HCT116 (cell line): ENCODE results near the gene INO80.
"Not testable (repeated sequence)": the region's sequence is repeated elsewhere in the genome, so short reads cannot be mapped to it uniquely, and the experiment has no call there.

Experiments
- CTCF ChIP-seq, 3 experiments: fragments of 200-600 bp in 1 of 3; sonication (generic) in 1 of 3; IDR thresholded peaks in 2 of 3; conservative IDR thresholded peaks in 1 of 3; 2 replicates each; pipeline ENCODE4 v1.5.1; 2012 to 2017; ENCODE audit warnings: low read depth in 2 of 3, low read length in 2 of 3, antibody characterized with exemption in 1 of 3, borderline replicate concordance in 1 of 3, control low read depth in 1 of 3, mild to moderate bottlenecking in 1 of 3, mixed read lengths in 1 of 3, mixed run types in 1 of 3, moderate library complexity in 1 of 3; ENCODE audit not compliant: insufficient read depth in 1 of 3
- POLR2A ChIP-seq: IDR thresholded peaks from 2 replicates; pipeline ENCODE4 v1.7.0; 2011; ENCODE audit warnings: borderline replicate concordance; ENCODE audit not compliant: insufficient read depth, insufficient read length; ENCODE audit errors: extremely low read depth
- REST ChIP-seq: IDR thresholded peaks from 2 replicates; pipeline ENCODE4 v1.6.1; 2012; ENCODE audit warnings: low read depth

DNA sequence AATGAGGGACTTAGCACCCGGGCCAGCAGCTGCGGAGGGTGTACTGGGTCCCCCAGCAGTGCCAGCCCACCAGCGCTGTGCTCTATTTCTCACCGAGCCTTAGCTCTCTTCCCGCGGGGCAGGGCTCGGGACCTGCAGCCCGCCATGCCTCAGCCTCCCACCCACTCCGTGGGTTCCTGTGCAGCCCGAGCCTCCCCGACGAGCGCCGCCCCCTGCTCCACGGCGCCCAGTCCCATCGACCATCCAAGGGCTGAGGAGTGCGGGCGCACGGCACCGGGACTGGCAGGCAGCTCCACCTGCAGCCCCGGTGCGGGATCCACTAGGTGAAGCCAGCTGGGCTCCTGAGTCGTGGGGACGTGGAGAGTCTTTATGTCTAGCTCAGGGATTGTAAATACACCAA, 154.3 kb downstream of the INO80 start:
- not testable (repeated sequence) for TF ChIP-seq POLR2A; CTCF (IDR thresholded peaks at IDR 0.05 in 2 of 3, conservative IDR thresholded peaks at IDR 0.05 in 1 of 3; ENCODE audit: borderline replicate concordance in 1 of 3, insufficient read depth in 1 of 3, low read depth in 2 of 3, low read length in 2 of 3); REST
